Right cardiac atrium (tissue), 5 donors: ENCODE results near the gene MCF2L2. TPM values are rescaled to one million over a fixed set of nuclear protein-coding genes. Genes with fewer than 3 reads are reported as not detected.

Source experiments
- ATAC-seq, 2 donors: fragments of 200-7000 bp; cut with Tn5 transposase; one replicate each; pipeline versions ENCODE4 v1.8.0 to v1.9.1; 2020; ENCODE audit warnings: moderate library complexity in 2 of 2, mild to moderate bottlenecking in 1 of 2
- DNase-seq, 3 donors: peaks; one replicate each; pipeline ENCODE4 v3.0.0-alpha.2; 2020
- H3K27ac ChIP-seq: one replicate; pipeline ENCODE4 v1.5.1; 2013; ENCODE audit warnings: mild to moderate bottlenecking, low read length, control low read depth, moderate library complexity
- H3K27me3 ChIP-seq: one replicate; pipeline ENCODE4 v1.6.1; 2013; ENCODE audit not compliant: control insufficient read depth, insufficient read depth
- H3K4me1 ChIP-seq: one replicate; pipeline ENCODE4 v1.6.1; 2013; ENCODE audit warnings: low read length; ENCODE audit not compliant: control insufficient read depth, insufficient read depth
- H3K4me3 ChIP-seq: one replicate; pipeline ENCODE4 v1.5.1; 2013; ENCODE audit warnings: low read length, control low read depth
- H3K9me3 ChIP-seq: one replicate; pipeline ENCODE4 v1.6.1; 2013; ENCODE audit warnings: low read length; ENCODE audit not compliant: control insufficient read depth
- WGBS: extraction: QIAGEN DNeasy Blood & Tissue Kit; methylation state at CpG from one replicate; pipeline ENCODE4 v1.1.7; 2013; 5-methylcytosine and 5-hydroxymethylcytosine counted together
- intact Hi-C, 4 donors: fragments of 100-400 bp; cut with DNase I; formaldehyde crosslinking; loops; one replicate each; pipeline versions ENCODE4 v1.11.0 to v1.14.0; 2022 to 2023
- polyA plus RNA-seq: library from polyadenylated mRNA; stranded (reverse); fragments of 200-250 nt; gene quantifications from one replicate; pipeline ENCODE4 v1.2.3, GENCODE V29; 2013
- total RNA-seq, 4 donors: library from RNA; stranded (reverse); fragmentation: NEBNext Ultra II Directional; extraction: Animal tissue kit (Norgen Biotek cat#: 25700); gene quantifications; one replicate each; pipeline ENCODE4 v1.2.1, GENCODE V29; 2021
- donor health status: healthy with polysubstance abuse.
- donor health status: DM: no; HTN: yes; CAD: no.
- donor health status: DM: no; HTN: no; CAD: no.
- donor health status: DM: no; HTN: yes; CAD: no; lungs with severe emphysema.
- donor health status: DM: yes; HTN: yes; CAD: no.

The MCF2L2 gene
- total and polyA plus RNA-seq, 5 donors, result 0.07 to 0.32 (median 0.23) TPM; not detected in 2

GRCh38 chr3:183158551-183159006, 269.8 kb downstream of the MCF2L2 start:
- 75% methylated on average over 3 of the region's 3 CpGs for WGBS
- no peaks in the 10 kb centered on the region for H3K27me3 ChIP-seq
- no peak for ATAC-seq
- no peak overlapping the region for H3K27ac ChIP-seq
- H3K4me1 ChIP-seq, result no peaks in the 10 kb centered on the region
- no peaks in the 10 kb centered on the region for H3K9me3 ChIP-seq
- intact Hi-C loops, result no loop called here
- no peak overlapping the region for H3K4me3 ChIP-seq
- DNase-seq, result no peak

GRCh38 chr3:183158113-183158512, 270.3 kb downstream of the MCF2L2 start:
- H3K4me1 ChIP-seq, result no peaks in the 10 kb centered on the region
- WGBS, result 91% methylated on average over 2 of the region's 2 CpGs
- no peaks in the 10 kb centered on the region for H3K9me3 ChIP-seq
- no peaks in the 10 kb centered on the region for H3K27me3 ChIP-seq
- intact Hi-C loops, result no loop called here
- no peak for ATAC-seq
- H3K27ac ChIP-seq, result no peak overlapping the region
- no peak for DNase-seq
- H3K4me3 ChIP-seq, result no peak overlapping the region

- H3K4me3 ChIP-seq, result no peak overlapping the region
- 89% methylated on average over 5 of the region's 5 CpGs for WGBS
Measured at GRCh38 chr3:183156266-183156665, 272.2 kb downstream of the MCF2L2 start.

GRCh38 chr3:183155499-183155898, 272.9 kb downstream of the MCF2L2 start:
- no peak for ATAC-seq
- Histone ChIP-seq H3K27ac (no peak overlapping the region), H3K4me1 (no peaks in the 10 kb centered on the region), H3K4me3 (no peak overlapping the region), H3K9me3 (no peaks in the 10 kb centered on the region), H3K27me3 (no peaks in the 10 kb centered on the region)
- no peak for DNase-seq
- 93% methylated on average over 4 of the region's 4 CpGs for WGBS
- intact Hi-C loops, result no loop called here

More at GRCh38 chr3:183156266-183156665, 272.2 kb downstream of the MCF2L2 start:
- Histone ChIP-seq H3K9me3 (no peaks in the 10 kb centered on the region), H3K27ac (no peak overlapping the region), H3K27me3 (no peaks in the 10 kb centered on the region), H3K4me1 (no peaks in the 10 kb centered on the region)
- intact Hi-C loops, result no loop called here
- ATAC-seq (no peak), DNase-seq (no peak)

- DNase-seq (no peak), ATAC-seq (no peak)
- Histone ChIP-seq H3K4me3 (no peak overlapping the region), H3K27me3 (no peaks in the 10 kb centered on the region), H3K9me3 (no peaks in the 10 kb centered on the region), H3K4me1 (no peaks in the 10 kb centered on the region), H3K27ac (no peak overlapping the region)
- 87% methylated on average over 14 of the region's 14 CpGs for WGBS
- intact Hi-C loops, result no loop called here
Measured at GRCh38 chr3:183153210-183153950, 275.0 kb downstream of the MCF2L2 start.

- Histone ChIP-seq H3K27ac (no peak overlapping the region), H3K27me3 (no peaks in the 10 kb centered on the region), H3K4me1 (no peaks in the 10 kb centered on the region), H3K4me3 (no peak overlapping the region), H3K9me3 (no peaks in the 10 kb centered on the region)
- WGBS, result 57% methylated on average over 6 of the region's 6 CpGs
- DNase-seq (no peak), ATAC-seq (no peak)
- intact Hi-C loops, result no loop called here
Measured at GRCh38 chr3:183151821-183152351, 276.5 kb downstream of the MCF2L2 start.

- H3K9me3 ChIP-seq, result no peaks in the 10 kb centered on the region
- intact Hi-C loops, result no loop called here
- 84% methylated on average over 3 of the region's 3 CpGs for WGBS
- DNase-seq (no peak), ATAC-seq (no peak)
- H3K27me3 ChIP-seq, result no peaks in the 10 kb centered on the region
- H3K27ac ChIP-seq, result no peak overlapping the region
- no peak overlapping the region for H3K4me3 ChIP-seq
- H3K4me1 ChIP-seq, result no peaks in the 10 kb centered on the region
Measured at GRCh38 chr3:183151086-183151485, 277.3 kb downstream of the MCF2L2 start.

- DNase-seq (no peak), ATAC-seq (no peak)
- Histone ChIP-seq H3K4me3 (no peak overlapping the region), H3K27ac (no peak overlapping the region), H3K9me3 (no peaks in the 10 kb centered on the region), H3K27me3 (no peaks in the 10 kb centered on the region), H3K4me1 (no peaks in the 10 kb centered on the region)
- 59% methylated on average over 5 of the region's 5 CpGs for WGBS
- intact Hi-C loops, result no loop called here
Measured at GRCh38 chr3:183149915-183150750, 278.3 kb downstream of the MCF2L2 start.

- WGBS, result 66% methylated on average over 4 of the region's 4 CpGs
- intact Hi-C loops, result no loop called here
- ATAC-seq, result no peak
Measured at GRCh38 chr3:183148056-183148455, 280.4 kb downstream of the MCF2L2 start.

GRCh38 chr3:183144363-183144762, 284.1 kb downstream of the MCF2L2 start:
- Histone ChIP-seq H3K9me3 (no peaks in the 10 kb centered on the region), H3K4me1 (no peaks in the 10 kb centered on the region), H3K4me3 (no peak overlapping the region), H3K27me3 (no peaks in the 10 kb centered on the region), H3K27ac (no peak overlapping the region)
- WGBS, result 77% methylated on average over 1 of the region's 1 CpG
- no peak for ATAC-seq
- no peak for DNase-seq
- intact Hi-C loops, result no loop called here

More at GRCh38 chr3:183148056-183148455, 280.4 kb downstream of the MCF2L2 start:
- H3K4me3 ChIP-seq, result no peak overlapping the region
- H3K4me1 ChIP-seq, result no peaks in the 10 kb centered on the region
- no peak overlapping the region for H3K27ac ChIP-seq
- no peaks in the 10 kb centered on the region for H3K9me3 ChIP-seq
- no peaks in the 10 kb centered on the region for H3K27me3 ChIP-seq
- DNase-seq, result no peak

GRCh38 chr3:183142199-183142598, 286.2 kb downstream of the MCF2L2 start:
- no peak for DNase-seq
- WGBS, result 65% methylated on average over 11 of the region's 11 CpGs

More at GRCh38 chr3:183142199-183142598, 286.2 kb downstream of the MCF2L2 start:
- ATAC-seq, result no peak
- Histone ChIP-seq H3K27ac (no peak overlapping the region), H3K9me3 (no peaks in the 10 kb centered on the region), H3K4me1 (no peaks in the 10 kb centered on the region), H3K4me3 (no peak overlapping the region), H3K27me3 (no peaks in the 10 kb centered on the region)
- intact Hi-C loops, result no loop called here
